Gastroesophageal sphincter (tissue), 3 donors: Measurements from ENCODE around the gene TMSB10.

Experiments used
- POLR2A ChIP-seq, 2 donors: fragments of 450-650 bp; IDR thresholded peaks; one replicate each; pipeline ENCODE4 v1.6.1; 2017; ENCODE audit warnings: antibody characterized with exemption in 2 of 2, mild to moderate bottlenecking in 2 of 2, moderate library complexity in 1 of 2
- TF ChIP-seq, protein P1 (sequence below), 4 experiments: fragments of 200-600 bp in 2 of 4; fragments of 450-650 bp in 2 of 4; sonication (generic) in 1 of 4; IDR thresholded peaks; one replicate each; pipeline ENCODE4 v1.5.1; 2017 to 2019; ENCODE audit warnings: antibody characterized with exemption in 4 of 4, mild to moderate bottlenecking in 2 of 4, moderate library complexity in 2 of 4

DNA sequence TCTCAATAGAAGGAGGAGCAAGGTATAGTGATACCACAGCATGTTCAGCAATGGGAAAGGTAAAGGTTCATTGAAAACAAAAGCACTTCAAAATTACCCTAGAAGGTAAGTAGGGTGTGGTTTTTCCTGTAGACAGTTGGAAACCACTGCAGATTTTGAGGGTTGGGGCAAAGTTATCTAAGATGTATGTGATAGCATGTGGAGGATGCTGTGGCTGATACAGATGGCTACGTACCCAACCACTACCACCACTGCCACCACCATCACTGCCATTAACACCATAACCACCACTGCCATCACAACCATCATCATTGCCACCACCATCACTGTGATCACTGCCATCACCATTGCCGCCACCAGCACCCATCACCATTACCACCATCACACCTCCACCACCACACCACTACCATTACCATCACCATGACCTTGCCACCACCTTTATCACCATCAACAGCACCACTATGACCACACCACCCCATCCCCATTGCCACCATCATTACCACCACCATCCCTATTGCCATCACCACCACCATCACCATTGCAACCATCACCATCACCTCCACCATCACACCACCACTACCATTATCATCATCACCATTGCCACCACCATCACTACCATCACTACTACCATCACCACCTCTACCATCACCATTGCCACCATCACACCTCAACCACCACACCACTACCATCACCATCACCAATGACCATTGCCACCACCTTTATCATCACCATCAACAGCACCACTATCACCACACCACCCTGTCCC is 3.7 kb downstream of the TMSB10 start:
- TF ChIP-seq, protein P1, sequence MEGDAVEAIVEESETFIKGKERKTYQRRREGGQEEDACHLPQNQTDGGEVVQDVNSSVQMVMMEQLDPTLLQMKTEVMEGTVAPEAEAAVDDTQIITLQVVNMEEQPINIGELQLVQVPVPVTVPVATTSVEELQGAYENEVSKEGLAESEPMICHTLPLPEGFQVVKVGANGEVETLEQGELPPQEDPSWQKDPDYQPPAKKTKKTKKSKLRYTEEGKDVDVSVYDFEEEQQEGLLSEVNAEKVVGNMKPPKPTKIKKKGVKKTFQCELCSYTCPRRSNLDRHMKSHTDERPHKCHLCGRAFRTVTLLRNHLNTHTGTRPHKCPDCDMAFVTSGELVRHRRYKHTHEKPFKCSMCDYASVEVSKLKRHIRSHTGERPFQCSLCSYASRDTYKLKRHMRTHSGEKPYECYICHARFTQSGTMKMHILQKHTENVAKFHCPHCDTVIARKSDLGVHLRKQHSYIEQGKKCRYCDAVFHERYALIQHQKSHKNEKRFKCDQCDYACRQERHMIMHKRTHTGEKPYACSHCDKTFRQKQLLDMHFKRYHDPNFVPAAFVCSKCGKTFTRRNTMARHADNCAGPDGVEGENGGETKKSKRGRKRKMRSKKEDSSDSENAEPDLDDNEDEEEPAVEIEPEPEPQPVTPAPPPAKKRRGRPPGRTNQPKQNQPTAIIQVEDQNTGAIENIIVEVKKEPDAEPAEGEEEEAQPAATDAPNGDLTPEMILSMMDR (IDR thresholded peaks at IDR 0.05) = no peak
- TF ChIP-seq POLR2A (IDR thresholded peaks at IDR 0.05) = no peak
